Airway epithelial cell (primary cell): ENCODE measurements around the gene CYP11A1. TPM values are rescaled to one million over a fixed set of nuclear protein-coding genes. Genes with fewer than 3 reads are reported as not detected.

Experiments
- total RNA-seq: library from RNA; depleted of rRNA; stranded (reverse); fragments of >200 nt; gene quantifications from 2 replicates; pipeline ENCODE4 v1.2.3, GENCODE V29; 2015

Gene CYP11A1
- total RNA-seq: 0.70 TPM in 1 of 2 replicates, not detected in the other

DNA sequence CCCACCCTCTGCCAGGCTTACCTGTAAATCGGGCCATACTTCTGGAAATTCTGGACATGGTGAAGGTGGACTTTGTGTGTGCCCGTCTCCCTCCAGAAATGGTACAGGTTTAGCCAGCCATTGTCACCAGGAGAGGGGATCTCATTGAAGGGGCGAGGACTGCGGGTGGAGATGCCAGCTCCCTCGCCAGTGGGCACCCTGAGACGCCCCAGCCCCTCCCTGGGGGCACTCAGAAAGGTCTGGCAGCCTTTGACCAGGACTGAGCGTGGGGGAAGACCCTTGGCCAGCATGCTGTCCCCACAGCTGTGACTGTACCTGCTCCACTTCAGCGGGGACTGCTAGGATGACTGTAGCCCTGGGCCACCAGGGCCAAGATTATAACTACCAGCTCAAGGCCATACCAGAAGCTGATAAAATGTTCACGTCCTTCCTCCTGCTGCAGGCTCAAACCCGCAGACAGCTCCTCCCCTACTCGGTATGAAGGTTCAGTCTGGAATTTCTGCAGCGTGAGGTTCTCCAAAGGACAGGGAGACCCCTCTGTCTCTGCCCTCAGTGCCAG lies at the start of gene CYP11A1:
TSS of gene CYP11A1 (minus strand) at position 351 of the 559 bp plus-strand sequence. CDS start at position 290, 61 bp downstream.

Other genes with a start within 250 kb of the CYP11A1 start
- gene ISLR2, start 237.1 kb downstream of the CYP11A1 start, total RNA-seq: not detected in 2 replicates
- not detected in 2 replicates for gene ISLR, start 193.9 kb downstream of the CYP11A1 start, total RNA-seq
- 0.28 and 0.79 TPM in 2 replicates for gene STRA6, start 164.9 kb downstream of the CYP11A1 start, total RNA-seq
- gene CCDC33, start 131.3 kb downstream of the CYP11A1 start, total RNA-seq: not detected in 2 replicates
- 20.0 and 20.7 TPM in 2 replicates for gene SEMA7A, start 66.3 kb upstream of the CYP11A1 start, total RNA-seq
- 48.2 and 65.0 TPM in 2 replicates for gene UBL7, start 93.5 kb upstream of the CYP11A1 start, total RNA-seq
- gene ARID3B, start 173.6 kb upstream of the CYP11A1 start, total RNA-seq: 3.2 and 8.3 TPM in 2 replicates
- 64.7 and 70.5 TPM in 2 replicates for gene CLK3, start 248.2 kb upstream of the CYP11A1 start, total RNA-seq